ENCODE measurements around the gene LPCAT4.

Gene LPCAT4

GRCh38 chr15:34336231-34336990 lies 30.6 kb downstream of the LPCAT4 start:
- H3K4me3 ChIP-seq (ENCODE audit: low read depth, low read length): peak overlapping the region; percentile 72
- peak; percentile 27 for DNase-seq (ENCODE audit: low read depth)
- TF ChIP-seq MAX (IDR thresholded peaks at IDR 0.05; ENCODE audit: low read depth, low read length) (no peak), MYC (IDR thresholded peaks at IDR 0.05; ENCODE audit: low read depth, low read length) (no peak), CTCF (IDR thresholded peaks at IDR 0.05; ENCODE audit: low read depth, low read length) (no peak), POLR2A (IDR thresholded peaks at IDR 0.05; ENCODE audit: extremely low read depth, insufficient read length) (no peak)

GRCh38 chr15:34335176-34336032 lies 31.6 kb downstream of the LPCAT4 start:
- TF ChIP-seq MYC (IDR thresholded peaks at IDR 0.05; ENCODE audit: low read depth, low read length) (0 out of 2 replicates have a peak, but pooled peaks have one; percentile 10), MAX (IDR thresholded peaks at IDR 0.05; ENCODE audit: low read depth, low read length) (no peak)
- DNase-seq (ENCODE audit: low read depth): peak; percentile 81
- H3K4me3 ChIP-seq (ENCODE audit: low read depth, low read length): peak overlapping the region; percentile 72

GRCh38 chr15:34334672-34335071 lies 32.3 kb downstream of the LPCAT4 start:
- peak overlapping the region; percentile 72 for H3K4me3 ChIP-seq (ENCODE audit: low read depth, low read length)
- DNase-seq (ENCODE audit: low read depth): no peak
- TF ChIP-seq MAX (IDR thresholded peaks at IDR 0.05; ENCODE audit: low read depth, low read length) (no peak), MYC (IDR thresholded peaks at IDR 0.05; ENCODE audit: low read depth, low read length) (no peak), POLR2A (IDR thresholded peaks at IDR 0.05; ENCODE audit: extremely low read depth, insufficient read length) (no peak), CTCF (IDR thresholded peaks at IDR 0.05; ENCODE audit: low read depth, low read length) (no peak)

GRCh38 chr15:34332553-34333120 lies 34.4 kb downstream of the LPCAT4 start:
- TF ChIP-seq MAX (IDR thresholded peaks at IDR 0.05; ENCODE audit: low read depth, low read length) (peak; percentile 49; the same call in 1 of the 2 replicates), CTCF (IDR thresholded peaks at IDR 0.05; ENCODE audit: low read depth, low read length) (no peak), MYC (IDR thresholded peaks at IDR 0.05; ENCODE audit: low read depth, low read length) (no peak), POLR2A (IDR thresholded peaks at IDR 0.05; ENCODE audit: extremely low read depth, insufficient read length) (no peak)
- no peak overlapping the region for H3K4me3 ChIP-seq (ENCODE audit: low read depth, low read length)
- no peak for DNase-seq (ENCODE audit: low read depth)

- no peak for DNase-seq (ENCODE audit: low read depth)
- no peak for TF ChIP-seq MYC (IDR thresholded peaks at IDR 0.05; ENCODE audit: low read depth, low read length)
- no peak for TF ChIP-seq MAX (IDR thresholded peaks at IDR 0.05; ENCODE audit: low read depth, low read length)
- TF ChIP-seq CTCF (IDR thresholded peaks at IDR 0.05; ENCODE audit: low read depth, low read length): no peak
- no peak for TF ChIP-seq POLR2A (IDR thresholded peaks at IDR 0.05; ENCODE audit: extremely low read depth, insufficient read length)
- H3K4me3 ChIP-seq (ENCODE audit: low read depth, low read length): no peak overlapping the region
Observed at GRCh38 chr15:34331809-34332208, 35.2 kb downstream of the LPCAT4 start.
